HG03103 (cell line): ENCODE results near the gene RPL31.
A peak's percentile ranks its signal among the peaks of the same experiment; 100 is the strongest.

Source experiments
- ATAC-seq: cut with Tn5 transposase; IDR thresholded peaks from one replicate; pipeline ENCODE4 v1.9.1; 2021; ENCODE audit warnings: low read depth; ENCODE audit not compliant: unreplicated experiment

RPL31 gene

GRCh38 chr2:100974712-100975520 is 27.2 kb upstream of the RPL31 start:
- ATAC-seq, result no peak

- no peak for ATAC-seq
Measured at GRCh38 chr2:100975521-100975785, 26.6 kb upstream of the RPL31 start.

- ATAC-seq, result no peak
Measured at GRCh38 chr2:100976061-100976460, 26.0 kb upstream of the RPL31 start.

- peak; percentile 87 for ATAC-seq
Measured at GRCh38 chr2:100976645-100977391, 25.3 kb upstream of the RPL31 start.

GRCh38 chr2:100977511-100977910 is 24.6 kb upstream of the RPL31 start:
- no peak for ATAC-seq

GRCh38 chr2:100978582-100979191 is 23.4 kb upstream of the RPL31 start:
- ATAC-seq, result no peak

GRCh38 chr2:100980046-100980445 is 22.0 kb upstream of the RPL31 start:
- no peak for ATAC-seq

GRCh38 chr2:100981011-100981410 is 21.1 kb upstream of the RPL31 start:
- ATAC-seq, result no peak

- no peak for ATAC-seq
Measured at GRCh38 chr2:100982431-100982861, 19.6 kb upstream of the RPL31 start.

GRCh38 chr2:100983201-100983600 is 18.9 kb upstream of the RPL31 start:
- no peak for ATAC-seq

GRCh38 chr2:100983684-100984310 is 18.3 kb upstream of the RPL31 start:
- ATAC-seq, result no peak

- ATAC-seq, result no peak
Measured at GRCh38 chr2:100984892-100985307, 17.2 kb upstream of the RPL31 start.

- no peak for ATAC-seq
Measured at GRCh38 chr2:100986157-100986556, 15.9 kb upstream of the RPL31 start.

- no peak for ATAC-seq
Measured at GRCh38 chr2:100987536-100987935, 14.6 kb upstream of the RPL31 start.

- no peak for ATAC-seq
Measured at GRCh38 chr2:100987974-100988373, 14.1 kb upstream of the RPL31 start.

GRCh38 chr2:100988630-100989417 is 13.3 kb upstream of the RPL31 start:
- ATAC-seq, result no peak

GRCh38 chr2:100989666-100990065 is 12.4 kb upstream of the RPL31 start:
- no peak for ATAC-seq

GRCh38 chr2:100990166-100990565 is 11.9 kb upstream of the RPL31 start:
- ATAC-seq, result no peak

GRCh38 chr2:100990650-100991403 is 11.3 kb upstream of the RPL31 start:
- ATAC-seq, result no peak

- no peak for ATAC-seq
Measured at GRCh38 chr2:100991404-100991773, 10.7 kb upstream of the RPL31 start.
